ENCODE results near the gene GABPB2. TPM values are rescaled to one million over a fixed set of nuclear protein-coding genes. Genes with fewer than 3 reads are reported as not detected.
A peak's percentile ranks its signal among the peaks of the same experiment; 100 is the strongest.

The GABPB2 gene
- total and polyA plus RNA-seq, 2 of the 13 experiments (the other 11 are each of a cell fraction or from before 2014, with no cell fraction given): 0.09 TPM; not detected in 1

DNA sequence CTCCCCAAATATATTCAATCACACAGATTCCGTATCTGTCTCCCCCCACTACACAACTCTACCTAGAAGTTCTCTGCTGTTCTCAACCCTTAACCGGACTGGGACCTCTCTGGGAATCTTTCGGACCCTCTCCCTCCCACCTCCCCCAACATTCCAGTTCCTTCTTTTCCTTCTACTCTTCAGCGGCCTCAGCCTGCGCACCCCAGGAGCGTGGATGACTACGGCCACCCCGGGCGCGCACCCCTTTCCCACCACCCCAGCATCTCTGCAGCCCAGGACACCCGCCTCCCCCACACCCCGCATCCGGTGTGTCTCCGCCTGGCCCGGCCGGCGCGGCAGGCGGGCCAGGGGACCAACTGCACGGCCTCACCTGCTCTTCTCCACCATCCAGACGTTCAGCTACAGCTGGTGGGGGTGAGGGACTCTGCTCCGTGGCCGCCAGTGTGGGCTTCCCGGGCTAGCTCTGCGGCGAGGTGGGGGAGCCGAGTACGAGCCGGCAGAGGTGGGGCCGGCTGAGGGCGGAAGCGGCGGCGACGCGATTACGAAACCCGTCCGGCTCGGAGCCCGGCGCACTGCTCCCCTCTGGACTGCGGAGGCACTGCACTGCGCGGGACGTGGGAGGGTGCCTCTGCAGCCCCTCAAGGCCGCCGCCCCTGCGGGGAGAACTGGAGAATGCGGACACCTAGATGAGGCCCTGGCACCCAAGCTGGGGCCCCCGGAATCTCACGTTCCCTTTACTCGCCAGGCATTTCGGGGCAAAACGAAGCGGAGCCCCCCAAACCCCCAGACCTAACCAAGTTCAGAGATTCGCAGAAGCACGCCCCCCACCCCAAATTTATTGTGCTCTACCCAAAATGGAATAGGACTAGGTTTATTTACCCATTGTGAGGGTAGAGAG is 11.2 kb upstream of the GABPB2 start, which contains the start of gene CDC42SE1 (continued):
- no peak for TF ChIP-seq HNRNPH1 (optimal IDR thresholded peaks at IDR 0.05; ENCODE audit: low read depth, low read length)
- TF ChIP-seq SP1 (IDR thresholded peaks at IDR 0.05): no peak
- no peak for TF ChIP-seq SP1 (CRISPR knock-in tag; IDR thresholded peaks at IDR 0.05)
- TF ChIP-seq, protein P1, sequence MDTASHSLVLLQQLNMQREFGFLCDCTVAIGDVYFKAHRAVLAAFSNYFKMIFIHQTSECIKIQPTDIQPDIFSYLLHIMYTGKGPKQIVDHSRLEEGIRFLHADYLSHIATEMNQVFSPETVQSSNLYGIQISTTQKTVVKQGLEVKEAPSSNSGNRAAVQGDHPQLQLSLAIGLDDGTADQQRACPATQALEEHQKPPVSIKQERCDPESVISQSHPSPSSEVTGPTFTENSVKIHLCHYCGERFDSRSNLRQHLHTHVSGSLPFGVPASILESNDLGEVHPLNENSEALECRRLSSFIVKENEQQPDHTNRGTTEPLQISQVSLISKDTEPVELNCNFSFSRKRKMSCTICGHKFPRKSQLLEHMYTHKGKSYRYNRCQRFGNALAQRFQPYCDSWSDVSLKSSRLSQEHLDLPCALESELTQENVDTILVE (CRISPR knock-in tag; IDR thresholded peaks at IDR 0.05): peak; percentile 60; the same call in 1 of the 2 replicates
- 0 out of 2 replicates have a peak, but pooled peaks have one; percentile 70 for TF ChIP-seq ZNF619 (CRISPR knock-in tag; IDR thresholded peaks at IDR 0.05)
- TF ChIP-seq, protein P2, sequence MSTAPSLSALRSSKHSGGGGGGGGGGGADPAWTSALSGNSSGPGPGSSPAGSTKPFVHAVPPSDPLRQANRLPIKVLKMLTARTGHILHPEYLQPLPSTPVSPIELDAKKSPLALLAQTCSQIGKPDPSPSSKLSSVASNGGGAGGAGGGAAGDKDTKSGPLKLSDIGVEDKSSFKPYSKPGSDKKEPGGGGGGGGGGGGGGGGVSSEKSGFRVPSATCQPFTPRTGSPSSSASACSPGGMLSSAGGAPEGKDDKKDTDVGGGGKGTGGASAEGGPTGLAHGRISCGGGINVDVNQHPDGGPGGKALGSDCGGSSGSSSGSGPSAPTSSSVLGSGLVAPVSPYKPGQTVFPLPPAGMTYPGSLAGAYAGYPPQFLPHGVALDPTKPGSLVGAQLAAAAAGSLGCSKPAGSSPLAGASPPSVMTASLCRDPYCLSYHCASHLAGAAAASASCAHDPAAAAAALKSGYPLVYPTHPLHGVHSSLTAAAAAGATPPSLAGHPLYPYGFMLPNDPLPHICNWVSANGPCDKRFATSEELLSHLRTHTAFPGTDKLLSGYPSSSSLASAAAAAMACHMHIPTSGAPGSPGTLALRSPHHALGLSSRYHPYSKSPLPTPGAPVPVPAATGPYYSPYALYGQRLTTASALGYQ (CRISPR knock-in tag; IDR thresholded peaks at IDR 0.05): no peak
- no peak for TF ChIP-seq EEA1 (CRISPR knock-in tag; IDR thresholded peaks at IDR 0.05; ENCODE audit: borderline replicate concordance)
- no peak for TF ChIP-seq NAIF1 (CRISPR knock-in tag; IDR thresholded peaks at IDR 0.05; ENCODE audit: borderline replicate concordance)
- TF ChIP-seq, protein P3, sequence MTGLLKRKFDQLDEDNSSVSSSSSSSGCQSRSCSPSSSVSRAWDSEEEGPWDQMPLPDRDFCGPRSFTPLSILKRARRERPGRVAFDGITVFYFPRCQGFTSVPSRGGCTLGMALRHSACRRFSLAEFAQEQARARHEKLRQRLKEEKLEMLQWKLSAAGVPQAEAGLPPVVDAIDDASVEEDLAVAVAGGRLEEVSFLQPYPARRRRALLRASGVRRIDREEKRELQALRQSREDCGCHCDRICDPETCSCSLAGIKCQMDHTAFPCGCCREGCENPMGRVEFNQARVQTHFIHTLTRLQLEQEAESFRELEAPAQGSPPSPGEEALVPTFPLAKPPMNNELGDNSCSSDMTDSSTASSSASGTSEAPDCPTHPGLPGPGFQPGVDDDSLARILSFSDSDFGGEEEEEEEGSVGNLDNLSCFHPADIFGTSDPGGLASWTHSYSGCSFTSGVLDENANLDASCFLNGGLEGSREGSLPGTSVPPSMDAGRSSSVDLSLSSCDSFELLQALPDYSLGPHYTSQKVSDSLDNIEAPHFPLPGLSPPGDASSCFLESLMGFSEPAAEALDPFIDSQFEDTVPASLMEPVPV (CRISPR knock-in tag; IDR thresholded peaks at IDR 0.05): peak; percentile 69
- TF ChIP-seq CENPX (CRISPR knock-in tag; IDR thresholded peaks at IDR 0.05): no peak
- no peak for TF ChIP-seq RAD51 (IDR thresholded peaks at IDR 0.05; ENCODE audit: borderline replicate concordance)
- TF ChIP-seq RBM39 (IDR thresholded peaks at IDR 0.05; ENCODE audit: low read depth, low read length, poor library complexity, severe bottlenecking): peak; percentile 32
- TF ChIP-seq, protein P4, sequence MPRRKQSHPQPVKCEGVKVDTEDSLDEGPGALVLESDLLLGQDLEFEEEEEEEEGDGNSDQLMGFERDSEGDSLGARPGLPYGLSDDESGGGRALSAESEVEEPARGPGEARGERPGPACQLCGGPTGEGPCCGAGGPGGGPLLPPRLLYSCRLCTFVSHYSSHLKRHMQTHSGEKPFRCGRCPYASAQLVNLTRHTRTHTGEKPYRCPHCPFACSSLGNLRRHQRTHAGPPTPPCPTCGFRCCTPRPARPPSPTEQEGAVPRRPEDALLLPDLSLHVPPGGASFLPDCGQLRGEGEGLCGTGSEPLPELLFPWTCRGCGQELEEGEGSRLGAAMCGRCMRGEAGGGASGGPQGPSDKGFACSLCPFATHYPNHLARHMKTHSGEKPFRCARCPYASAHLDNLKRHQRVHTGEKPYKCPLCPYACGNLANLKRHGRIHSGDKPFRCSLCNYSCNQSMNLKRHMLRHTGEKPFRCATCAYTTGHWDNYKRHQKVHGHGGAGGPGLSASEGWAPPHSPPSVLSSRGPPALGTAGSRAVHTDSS (CRISPR knock-in tag; conservative IDR thresholded peaks at IDR 0.05): no peak
- TF ChIP-seq, protein P5, sequence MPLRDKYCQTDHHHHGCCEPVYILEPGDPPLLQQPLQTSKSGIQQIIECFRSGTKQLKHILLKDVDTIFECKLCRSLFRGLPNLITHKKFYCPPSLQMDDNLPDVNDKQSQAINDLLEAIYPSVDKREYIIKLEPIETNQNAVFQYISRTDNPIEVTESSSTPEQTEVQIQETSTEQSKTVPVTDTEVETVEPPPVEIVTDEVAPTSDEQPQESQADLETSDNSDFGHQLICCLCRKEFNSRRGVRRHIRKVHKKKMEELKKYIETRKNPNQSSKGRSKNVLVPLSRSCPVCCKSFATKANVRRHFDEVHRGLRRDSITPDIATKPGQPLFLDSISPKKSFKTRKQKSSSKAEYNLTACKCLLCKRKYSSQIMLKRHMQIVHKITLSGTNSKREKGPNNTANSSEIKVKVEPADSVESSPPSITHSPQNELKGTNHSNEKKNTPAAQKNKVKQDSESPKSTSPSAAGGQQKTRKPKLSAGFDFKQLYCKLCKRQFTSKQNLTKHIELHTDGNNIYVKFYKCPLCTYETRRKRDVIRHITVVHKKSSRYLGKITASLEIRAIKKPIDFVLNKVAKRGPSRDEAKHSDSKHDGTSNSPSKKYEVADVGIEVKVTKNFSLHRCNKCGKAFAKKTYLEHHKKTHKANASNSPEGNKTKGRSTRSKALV (CRISPR knock-in tag; IDR thresholded peaks at IDR 0.05): peak; percentile 68; the same call in 1 of the 2 replicates
- 0 out of 2 replicates have a peak, but pooled peaks have one; percentile 79 for TF ChIP-seq MXD4 (CRISPR knock-in tag; IDR thresholded peaks at IDR 0.05)
- peak; percentile 69 for TF ChIP-seq HNRNPK (IDR thresholded peaks at IDR 0.05; ENCODE audit: low read depth, low read length, poor library complexity, severe bottlenecking)
- TF ChIP-seq PAF1 (CRISPR knock-in tag; IDR thresholded peaks at IDR 0.05): no peak
- TF ChIP-seq MED13 (CRISPR knock-in tag; IDR thresholded peaks at IDR 0.05): peak; percentile 24; the same call in 1 of the 2 replicates
- peak; percentile 64; the same call in 1 of the 2 replicates for TF ChIP-seq NFKB2 (CRISPR knock-in tag; IDR thresholded peaks at IDR 0.05; ENCODE audit: borderline replicate concordance)
- TF ChIP-seq TARDBP (CRISPR knock-in tag; IDR thresholded peaks at IDR 0.05): peak; percentile 84
- TF ChIP-seq RFXANK (CRISPR knock-in tag; IDR thresholded peaks at IDR 0.05): no peak
- peak; percentile 63 for TF ChIP-seq FOSL2 (CRISPR knock-in tag; IDR thresholded peaks at IDR 0.05)
